Prostate gland (tissue), 2 donors: Measurements from ENCODE around the gene PICALM.
A peak's percentile ranks its signal among the peaks of the same experiment; 100 is the strongest.

Source experiments
- POLR2A ChIP-seq: fragments of 450-650 bp; IDR thresholded peaks from one replicate; pipeline ENCODE4 v1.6.1; 2016; ENCODE audit warnings: antibody characterized with exemption, mild to moderate bottlenecking
- TF ChIP-seq, protein P1 (sequence below), 4 experiments: fragments of 200-600 bp in 2 of 4; fragments of 450-650 bp in 2 of 4; sonication (generic) in 2 of 4; IDR thresholded peaks; 1 replicate in 3 of 4; 2 replicates in 1 of 4; pipeline ENCODE4 v1.5.1; 2016 to 2019; ENCODE audit warnings: antibody characterized with exemption in 4 of 4, mild to moderate bottlenecking in 2 of 4, moderate library complexity in 2 of 4

DNA sequence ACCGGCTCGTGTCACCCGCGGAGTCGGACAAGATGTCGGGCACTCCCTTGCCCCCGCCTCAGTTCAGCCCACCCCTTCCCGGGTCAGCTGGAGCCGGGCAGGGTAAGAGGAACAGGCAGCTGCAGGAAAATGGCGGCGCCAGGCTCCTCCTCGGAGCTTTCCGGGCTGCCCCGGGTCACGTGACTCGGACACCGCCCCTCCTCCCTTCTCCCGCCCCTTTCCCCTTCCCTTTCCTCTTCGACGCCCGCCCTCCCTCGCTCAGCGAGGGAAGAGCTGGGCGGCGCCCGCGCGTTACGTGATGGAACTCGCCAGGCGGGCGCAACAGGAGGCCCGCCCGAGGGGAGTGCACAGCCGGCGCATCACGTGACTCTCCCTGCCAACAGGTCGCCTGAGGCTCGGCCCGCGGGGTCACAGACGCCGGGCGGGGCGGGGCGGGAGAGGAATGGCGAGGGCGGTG, at the start of gene PICALM:
- TF ChIP-seq POLR2A = peak; percentile 83
- TF ChIP-seq, protein P1, sequence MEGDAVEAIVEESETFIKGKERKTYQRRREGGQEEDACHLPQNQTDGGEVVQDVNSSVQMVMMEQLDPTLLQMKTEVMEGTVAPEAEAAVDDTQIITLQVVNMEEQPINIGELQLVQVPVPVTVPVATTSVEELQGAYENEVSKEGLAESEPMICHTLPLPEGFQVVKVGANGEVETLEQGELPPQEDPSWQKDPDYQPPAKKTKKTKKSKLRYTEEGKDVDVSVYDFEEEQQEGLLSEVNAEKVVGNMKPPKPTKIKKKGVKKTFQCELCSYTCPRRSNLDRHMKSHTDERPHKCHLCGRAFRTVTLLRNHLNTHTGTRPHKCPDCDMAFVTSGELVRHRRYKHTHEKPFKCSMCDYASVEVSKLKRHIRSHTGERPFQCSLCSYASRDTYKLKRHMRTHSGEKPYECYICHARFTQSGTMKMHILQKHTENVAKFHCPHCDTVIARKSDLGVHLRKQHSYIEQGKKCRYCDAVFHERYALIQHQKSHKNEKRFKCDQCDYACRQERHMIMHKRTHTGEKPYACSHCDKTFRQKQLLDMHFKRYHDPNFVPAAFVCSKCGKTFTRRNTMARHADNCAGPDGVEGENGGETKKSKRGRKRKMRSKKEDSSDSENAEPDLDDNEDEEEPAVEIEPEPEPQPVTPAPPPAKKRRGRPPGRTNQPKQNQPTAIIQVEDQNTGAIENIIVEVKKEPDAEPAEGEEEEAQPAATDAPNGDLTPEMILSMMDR (IDR thresholded peaks at IDR 0.05) = peak in 3 of 4 experiments; percentile 6 to 33 (median 11)
